H1 (cell line): ENCODE data around the gene OOEP. TPM values are rescaled to one million over a fixed set of nuclear protein-coding genes. Genes with fewer than 3 reads are reported as not detected.

Experiments used
- CTCF ChIA-PET: fragments of 300-600 bp; sonication (Branson Sonifier 250); formaldehyde crosslinking; loops from one replicate; lab custom pipeline; 2021; ENCODE audit not compliant: partially characterized antibody; lab: Charles Lee
- POLR2A ChIA-PET: fragments of 300-600 bp; sonication (Branson Sonifier 250); formaldehyde crosslinking; loops from one replicate; lab custom pipeline; 2021; ENCODE audit warnings: inconsistent platforms; ENCODE audit not compliant: partially characterized antibody; lab: Charles Lee
- DNase-seq, 2 experiments: peaks; one replicate each; pipeline versions ENCODE4 v3.0.0 to v3.0.0-alpha.2; 2010 to 2022; ENCODE audit warnings: low spot score in 2 of 2, low read depth in 1 of 2, mixed read lengths in 1 of 2
- FAIRE-seq: peaks from 2 replicates; lab custom pipeline; 2011; peaks lifted over from hg19 to GRCh38; lab: Jason Lieb, UNC
- H2AFZ ChIP-seq: 2 replicates; pipeline ENCODE4 v1.8.1; 2012; ENCODE audit warnings: low read length, inconsistent platforms
- H2AK5ac ChIP-seq: 2 replicates; pipeline ENCODE4 v1.6.1; 2013; ENCODE audit warnings: low read depth, low read length
- H2BK120ac ChIP-seq: replicated peaks from 2 replicates; pipeline ENCODE3; 2013; ENCODE audit warnings: low read depth, low read length, inconsistent platforms
- H2BK12ac ChIP-seq: 2 replicates; pipeline ENCODE4 v1.6.1; 2013; ENCODE audit warnings: low read depth, low read length
- H2BK15ac ChIP-seq: 2 replicates; pipeline ENCODE4 v1.6.1; 2013; ENCODE audit warnings: low read length
- H2BK20ac ChIP-seq: 2 replicates; pipeline ENCODE4 v1.6.1; 2013; ENCODE audit warnings: low read length
- H2BK5ac ChIP-seq: 2 replicates; pipeline ENCODE4 v1.6.1; 2013; ENCODE audit warnings: low read depth, low read length
- H3K14ac ChIP-seq: 2 replicates; pipeline ENCODE4 v1.6.1; 2013; ENCODE audit warnings: inconsistent platforms; ENCODE audit not compliant: insufficient read length
- H3K18ac ChIP-seq: 2 replicates; pipeline ENCODE4 v1.6.1; 2013; ENCODE audit warnings: low read length; ENCODE audit errors: extremely low read depth
- H3K23ac ChIP-seq: 2 replicates; pipeline ENCODE4 v1.6.1; 2013; ENCODE audit warnings: inconsistent platforms; ENCODE audit not compliant: insufficient read length
- H3K23me2 ChIP-seq: 2 replicates; pipeline ENCODE4 v1.6.1; 2013; ENCODE audit warnings: low read depth, low read length
- H3K27ac ChIP-seq: 2 replicates; pipeline ENCODE4 v1.6.1; 2011; ENCODE audit warnings: low read depth, low read length, inconsistent platforms
- H3K27me3 ChIP-seq, 4 experiments: replicated peaks in 1 of 4; 1 replicate in 1 of 4; 2 replicates in 3 of 4; pipeline versions ENCODE4 v1.6.1 to v1.8.1; 2011 to 2013; ENCODE audit warnings: low read length in 3 of 4, mild to moderate bottlenecking in 3 of 4, inconsistent platforms in 2 of 4, mixed read lengths in 2 of 4, moderate library complexity in 1 of 4; ENCODE audit not compliant: control insufficient read depth in 3 of 4, insufficient read depth in 3 of 4; ENCODE audit errors: extremely low read depth in 1 of 4
- H3K36me3 ChIP-seq, 4 experiments: 2 replicates each; pipeline versions ENCODE4 v1.6.1 to v1.8.1; 2011 to 2013; ENCODE audit warnings: mild to moderate bottlenecking in 4 of 4, low read length in 3 of 4, moderate library complexity in 2 of 4, control low read depth in 1 of 4, inconsistent platforms in 1 of 4; ENCODE audit not compliant: insufficient read depth in 4 of 4, control insufficient read depth in 2 of 4
- H3K4ac ChIP-seq: replicated peaks from 2 replicates; pipeline ENCODE3; 2013; ENCODE audit warnings: low read length, low read depth, mixed read lengths, inconsistent platforms; ENCODE audit not compliant: insufficient read length
- H3K4me1 ChIP-seq, 4 experiments: replicated peaks in 1 of 4; 1 replicate in 1 of 4; 2 replicates in 3 of 4; pipeline versions ENCODE4 v1.6.1 to v1.8.1; 2011 to 2013; ENCODE audit warnings: low read length in 3 of 4, inconsistent platforms in 2 of 4, mixed read lengths in 1 of 4; ENCODE audit not compliant: insufficient read depth in 4 of 4, control insufficient read depth in 3 of 4
- H3K4me2 ChIP-seq, 2 experiments: 2 replicates each; pipeline versions ENCODE4 v1.6.1 to v1.8.1; 2011 to 2013; ENCODE audit warnings: low read depth in 2 of 2, low read length in 2 of 2, control low read depth in 1 of 2, inconsistent platforms in 1 of 2, mild to moderate bottlenecking in 1 of 2; ENCODE audit not compliant: insufficient read depth in 1 of 2
- H3K4me3 ChIP-seq, 4 experiments: fragments of 200-600, 300-600 bp in 1 of 4; sonication (generic), shearing (Covaris generic), sonication (Bioruptor Twin) in 1 of 4; 2 replicates each; pipeline versions ENCODE4 v1.5.1 to v1.8.1; 2011 to 2016; ENCODE audit warnings: low read length in 4 of 4, low read depth in 3 of 4, control low read depth in 2 of 4, inconsistent platforms in 2 of 4, mild to moderate bottlenecking in 2 of 4, mixed read lengths in 1 of 4, moderate library complexity in 1 of 4; ENCODE audit not compliant: insufficient read depth in 2 of 4; ENCODE audit errors: extremely low read depth in 1 of 4
- H3K56ac ChIP-seq: replicated peaks from 2 replicates; pipeline ENCODE3; 2013; ENCODE audit warnings: low read depth, mild to moderate bottlenecking, mixed read lengths, low read length, inconsistent platforms; ENCODE audit not compliant: insufficient read length
- H3K79me1 ChIP-seq: 2 replicates; pipeline ENCODE4 v1.6.1; 2013; ENCODE audit warnings: low read depth, low read length, control low read depth
- H3K79me2 ChIP-seq, 2 experiments: 2 replicates each; pipeline versions ENCODE4 v1.6.1 to v1.8.1; 2012 to 2013; ENCODE audit warnings: low read length in 2 of 2, mild to moderate bottlenecking in 2 of 2, inconsistent platforms in 1 of 2; ENCODE audit not compliant: insufficient read depth in 2 of 2, control insufficient read depth in 1 of 2
- H3K9ac ChIP-seq, 4 experiments: replicated peaks in 1 of 4; 1 replicate in 1 of 4; 2 replicates in 3 of 4; pipeline versions ENCODE4 v1.6.1 to v1.8.1; 2011 to 2013; ENCODE audit warnings: low read depth in 3 of 4, low read length in 3 of 4, control low read depth in 2 of 4, mild to moderate bottlenecking in 2 of 4, moderate library complexity in 2 of 4, inconsistent platforms in 1 of 4; ENCODE audit errors: extremely low read depth in 1 of 4
- H3K9me3 ChIP-seq, 2 experiments: 2 replicates each; pipeline versions ENCODE4 v1.6.1 to v1.8.1; 2012 to 2013; ENCODE audit warnings: mild to moderate bottlenecking in 2 of 2, moderate library complexity in 2 of 2, control low read depth in 1 of 2, inconsistent platforms in 1 of 2, low read depth in 1 of 2, low read length in 1 of 2, mixed read lengths in 1 of 2; ENCODE audit not compliant: insufficient read depth in 2 of 2
- H4K20me1 ChIP-seq, 2 experiments: replicated peaks in 1 of 2; 2 replicates each; pipeline versions ENCODE3 to v1.8.1; 2011 to 2013; ENCODE audit warnings: inconsistent platforms in 2 of 2, low read length in 2 of 2, mild to moderate bottlenecking in 1 of 2; ENCODE audit not compliant: insufficient read depth in 2 of 2, control insufficient read depth in 1 of 2
- H4K5ac ChIP-seq: 2 replicates; pipeline ENCODE4 v1.6.1; 2013; ENCODE audit warnings: low read length, low read depth, mixed read lengths, inconsistent platforms; ENCODE audit not compliant: insufficient read length
- H4K8ac ChIP-seq: 2 replicates; pipeline ENCODE4 v1.8.0; 2013; ENCODE audit warnings: mild to moderate bottlenecking, moderate library complexity, low read length, inconsistent platforms; ENCODE audit not compliant: insufficient read depth; ENCODE audit errors: extremely low read depth
- H4K91ac ChIP-seq: replicated peaks from 2 replicates; pipeline ENCODE3; 2013; ENCODE audit warnings: low read length, mixed read lengths, inconsistent platforms; ENCODE audit not compliant: insufficient read length
- EP300 ChIP-seq, 2 experiments: IDR thresholded peaks; 1 replicate in 1 of 2; 2 replicates in 1 of 2; pipeline ENCODE4 v1.6.1; 2011 to 2012; ENCODE audit warnings: low read depth in 2 of 2, low read length in 2 of 2, mild to moderate bottlenecking in 2 of 2, borderline replicate concordance in 1 of 2, inconsistent platforms in 1 of 2, moderate library complexity in 1 of 2
- JUND ChIP-seq: IDR thresholded peaks from 2 replicates; pipeline ENCODE4 v1.6.1; 2011; ENCODE audit warnings: mild to moderate bottlenecking, improper control_type of control experiment, low read length
- POLR2A ChIP-seq, 2 experiments: IDR thresholded peaks; 1 replicate in 1 of 2; 2 replicates in 1 of 2; pipeline ENCODE4 v1.6.1; 2011; ENCODE audit warnings: low read depth in 2 of 2, low read length in 2 of 2, mild to moderate bottlenecking in 2 of 2; ENCODE audit errors: control extremely low read depth in 1 of 2
- RAD21 ChIP-seq, 2 experiments: IDR thresholded peaks in 1 of 2; conservative IDR thresholded peaks in 1 of 2; 2 replicates each; pipeline ENCODE4 v1.6.1; 2011; ENCODE audit warnings: low read depth in 2 of 2, low read length in 2 of 2, improper control_type of control experiment in 1 of 2, inconsistent platforms in 1 of 2, mild to moderate bottlenecking in 1 of 2, moderate library complexity in 1 of 2
- SP1 ChIP-seq: IDR thresholded peaks from 2 replicates; pipeline ENCODE4 v1.6.1; 2011; ENCODE audit warnings: low read depth, low read length
- TAF1 ChIP-seq: IDR thresholded peaks from 2 replicates; pipeline ENCODE4 v1.6.1; 2011; ENCODE audit warnings: mild to moderate bottlenecking, low read depth, low read length
- TAF7 ChIP-seq: optimal IDR thresholded peaks from 2 replicates; pipeline ENCODE3; 2011; ENCODE audit warnings: low read depth, mild to moderate bottlenecking, inconsistent platforms, low read length, moderate library complexity, borderline replicate concordance
- WGBS, 2 experiments: shearing (Covaris generic) in 1 of 2; methylation state at CpG; one replicate each; pipeline versions ENCODE4 v1.1.6 to v1.1.7; 2013 to 2015; ENCODE audit warnings: low lambda C conversion rate in 2 of 2, mixed read lengths in 2 of 2, inconsistent platforms in 1 of 2, low coverage in 1 of 2, missing lambda C conversion rate in 1 of 2; ENCODE audit not compliant: insufficient replicate concordance in 2 of 2, insufficient coverage in 1 of 2, insufficient read length in 1 of 2; ENCODE audit errors: extremely low coverage in 1 of 2, missing lambda C conversion rate in 1 of 2; 5-methylcytosine and 5-hydroxymethylcytosine counted together
- polyA plus RNA-seq, 7 experiments: library from polyadenylated mRNA; depleted of rRNA in 3 of 7; stranded (reverse) in 5 of 7; unstranded in 2 of 7; fragments of >200 nt in 5 of 7; fragments of 200-250 nt in 2 of 7; gene quantifications; 1 replicate in 5 of 7; 2 replicates in 1 of 7; 4 replicates in 1 of 7; pipeline versions ENCODE4 v1.2.1 to v1.2.3, GENCODE V29; 2011 to 2013; ENCODE audit warnings: missing spikeins in 2 of 7, mixed read lengths in 2 of 7
- total RNA-seq: library from RNA; stranded (reverse); fragmentation: NEBNext Ultra II Directional; extraction: Animal tissue kit (Norgen Biotek cat#: 25700); gene quantifications from 2 replicates; pipeline ENCODE4 v1.2.1, GENCODE V29; 2021
- TF ChIP-seq, protein P1 (sequence below), 3 experiments: IDR thresholded peaks; 1 replicate in 2 of 3; 2 replicates in 1 of 3; pipeline versions ENCODE4 v1.5.1 to v1.6.1; 2011; ENCODE audit warnings: low read length in 3 of 3, mild to moderate bottlenecking in 3 of 3, inconsistent platforms in 2 of 3, low read depth in 1 of 3, moderate library complexity in 1 of 3; ENCODE audit not compliant: insufficient read depth in 1 of 3; ENCODE audit errors: control extremely low read depth in 1 of 3

Gene OOEP
- total and polyA plus RNA-seq, 2 of the 8 experiments (the other 6 are each of a cell fraction or from before 2014, with no cell fraction given), result 0.20 to 0.41 TPM

DNA sequence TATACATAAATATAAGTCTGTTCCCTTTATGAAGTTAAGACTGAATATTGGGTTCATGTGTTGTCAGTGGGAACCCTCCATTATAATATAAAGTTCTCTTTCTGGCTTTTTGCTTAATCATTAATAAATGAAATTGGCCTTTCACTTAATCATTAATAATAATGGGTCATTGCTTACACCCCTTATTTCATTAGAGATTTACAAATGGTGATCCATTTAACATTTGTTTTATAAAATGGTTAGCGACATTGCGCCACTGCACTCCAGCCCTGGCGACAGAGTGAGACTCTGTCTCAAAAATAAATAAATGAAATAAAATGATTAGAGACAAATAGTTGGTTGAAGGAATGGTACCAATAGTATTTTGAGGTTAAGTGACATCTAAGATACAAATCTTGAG is 43.4 kb upstream of the OOEP start:
- POLR2A ChIA-PET, result no interaction called here
- H3K27ac ChIP-seq, result no peak overlapping the region
- no peaks in the 10 kb centered on the region for H3K36me3 ChIP-seq
- H2BK120ac ChIP-seq, result no peak overlapping the region
- H3K27me3 ChIP-seq, result peaks cover 0 to 1% (median 0%) of the 10 kb centered on the region in 4 experiments; a peak in 1 of 7 replicates
- no peak overlapping the region for H3K4ac ChIP-seq
- H2BK20ac ChIP-seq, result no peak overlapping the region
- H3K23ac ChIP-seq, result no peak overlapping the region
- DNase-seq (no peak), FAIRE-seq (no peak)
- H3K9me3 ChIP-seq, result no peaks in the 10 kb centered on the region
- CTCF ChIA-PET, result no interaction called here
- H3K18ac ChIP-seq, result no peak overlapping the region
- H4K8ac ChIP-seq, result no peak overlapping the region
- H3K23me2 ChIP-seq, result no peaks in the 10 kb centered on the region
- H2AFZ ChIP-seq, result no peak overlapping the region
- H4K5ac ChIP-seq, result no peak overlapping the region
- H3K56ac ChIP-seq, result no peak overlapping the region
- no peak overlapping the region for H2BK12ac ChIP-seq
- no peak overlapping the region for H3K4me3 ChIP-seq
- H2BK15ac ChIP-seq, result no peak overlapping the region
- H3K4me1 ChIP-seq, result no peaks in the 10 kb centered on the region
- no peaks in the 10 kb centered on the region for H3K79me1 ChIP-seq
- no peak overlapping the region for H2AK5ac ChIP-seq
- 96% methylated on average over 3 of the region's 3 CpGs; no CpG with 5 or more reads in 1 of the 2 experiments for WGBS, 2 experiments
- no peaks in the 10 kb centered on the region for H3K79me2 ChIP-seq
- TF ChIP-seq RAD21 (IDR thresholded peaks at IDR 0.05 in 1 of 2, conservative IDR thresholded peaks at IDR 0.05 in 1 of 2; ENCODE audit: low read depth in 2 of 2, low read length in 2 of 2) (no peak), POLR2A (IDR thresholded peaks at IDR 0.05; ENCODE audit: control extremely low read depth in 1 of 2, low read depth in 2 of 2, low read length in 2 of 2) (no peak), TAF1 (no peak), SP1 (no peak), TAF7 (no peak), EP300 (IDR thresholded peaks at IDR 0.05; ENCODE audit: borderline replicate concordance in 1 of 2, low read depth in 2 of 2, low read length in 2 of 2) (no peak), JUND (no peak)
- TF ChIP-seq, protein P1, sequence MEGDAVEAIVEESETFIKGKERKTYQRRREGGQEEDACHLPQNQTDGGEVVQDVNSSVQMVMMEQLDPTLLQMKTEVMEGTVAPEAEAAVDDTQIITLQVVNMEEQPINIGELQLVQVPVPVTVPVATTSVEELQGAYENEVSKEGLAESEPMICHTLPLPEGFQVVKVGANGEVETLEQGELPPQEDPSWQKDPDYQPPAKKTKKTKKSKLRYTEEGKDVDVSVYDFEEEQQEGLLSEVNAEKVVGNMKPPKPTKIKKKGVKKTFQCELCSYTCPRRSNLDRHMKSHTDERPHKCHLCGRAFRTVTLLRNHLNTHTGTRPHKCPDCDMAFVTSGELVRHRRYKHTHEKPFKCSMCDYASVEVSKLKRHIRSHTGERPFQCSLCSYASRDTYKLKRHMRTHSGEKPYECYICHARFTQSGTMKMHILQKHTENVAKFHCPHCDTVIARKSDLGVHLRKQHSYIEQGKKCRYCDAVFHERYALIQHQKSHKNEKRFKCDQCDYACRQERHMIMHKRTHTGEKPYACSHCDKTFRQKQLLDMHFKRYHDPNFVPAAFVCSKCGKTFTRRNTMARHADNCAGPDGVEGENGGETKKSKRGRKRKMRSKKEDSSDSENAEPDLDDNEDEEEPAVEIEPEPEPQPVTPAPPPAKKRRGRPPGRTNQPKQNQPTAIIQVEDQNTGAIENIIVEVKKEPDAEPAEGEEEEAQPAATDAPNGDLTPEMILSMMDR (IDR thresholded peaks at IDR 0.05; ENCODE audit: control extremely low read depth in 1 of 3, insufficient read depth in 1 of 3, low read depth in 1 of 3, low read length in 3 of 3), result no peak
- no peak overlapping the region for H3K4me2 ChIP-seq
- no peak overlapping the region for H2BK5ac ChIP-seq
- H3K9ac ChIP-seq, result no peak overlapping the region
- no peaks in the 10 kb centered on the region for H4K20me1 ChIP-seq
- H3K14ac ChIP-seq, result no peak overlapping the region
- no peak overlapping the region for H4K91ac ChIP-seq
